Activated CD4-positive, alpha-beta T cell treated with anti-CD3 and anti-CD28 coated beads for 4 hours (primary cell): ENCODE measurements around the gene ARMC9.
"Not testable (repeated sequence)": the region's sequence is repeated elsewhere in the genome, so short reads cannot be mapped to it uniquely, and the experiment has no call there.

Experiments
- DNase-seq, 2 donors: peaks; one replicate each; pipeline ENCODE4 v3.0.0-alpha.2; 2020

The ARMC9 gene

GRCh38 chr2:231184319-231184718 is 14.1 kb upstream of the ARMC9 start:
- DNase-seq: no peak

GRCh38 chr2:231185050-231185725 is 13.2 kb upstream of the ARMC9 start:
- DNase-seq: no peak

GRCh38 chr2:231185886-231186285 is 12.5 kb upstream of the ARMC9 start:
- DNase-seq: no peak

GRCh38 chr2:231186325-231186724 is 12.1 kb upstream of the ARMC9 start:
- no peak for DNase-seq

- DNase-seq: no peak
These were observed 10.5 kb upstream of the ARMC9 start for GRCh38 chr2:231187736-231188505.

GRCh38 chr2:231188506-231189170 is 9.8 kb upstream of the ARMC9 start:
- no peak for DNase-seq

- no peak for DNase-seq
These were observed 9.3 kb upstream of the ARMC9 start for GRCh38 chr2:231189171-231189530.

- no peak for DNase-seq
These were observed 8.6 kb upstream of the ARMC9 start for GRCh38 chr2:231189571-231190495.

GRCh38 chr2:231190531-231191197 is 7.8 kb upstream of the ARMC9 start:
- DNase-seq: no peak

- DNase-seq: no peak
These were observed 6.2 kb upstream of the ARMC9 start for GRCh38 chr2:231191896-231192872.

- no peak for DNase-seq
These were observed 5.2 kb upstream of the ARMC9 start for GRCh38 chr2:231193216-231193615.

- no peak for DNase-seq
These were observed 1.8 kb upstream of the ARMC9 start for GRCh38 chr2:231196592-231196991.

GRCh38 chr2:231197196-231197595 is 1.2 kb upstream of the ARMC9 start:
- DNase-seq: not testable (repeated sequence)

- DNase-seq: no peak
These were observed 633 bp upstream of the ARMC9 start for GRCh38 chr2:231197706-231198290.

GRCh38 chr2:231199219-231199618 is 788 bp downstream of the ARMC9 start:
- no peak for DNase-seq

GRCh38 chr2:231200805-231201474 is 2.5 kb downstream of the ARMC9 start:
- DNase-seq: no peak

GRCh38 chr2:231201475-231201814 is 3.0 kb downstream of the ARMC9 start:
- DNase-seq: no peak

GRCh38 chr2:231203087-231203486 is 4.7 kb downstream of the ARMC9 start:
- no peak for DNase-seq

- no peak for DNase-seq
These were observed 5.7 kb downstream of the ARMC9 start for GRCh38 chr2:231204146-231204545.

GRCh38 chr2:231204581-231204980 is 6.2 kb downstream of the ARMC9 start:
- no peak for DNase-seq
